Endothelial cell of umbilical vein (primary cell): Measurements from ENCODE around the gene PLEKHH2. TPM values are rescaled to one million over a fixed set of nuclear protein-coding genes. Genes with fewer than 3 reads are reported as not detected.

Experiments
- BruUV-seq: library from RNA; stranded (reverse); fragments of 400-500 nt; replicated peaks from 2 replicates; lab custom pipeline; 2021; lab: Mats Ljungman, UMichigan
- CTCF ChIA-PET: fragments of 300-600, 350-600 bp; sonication (Branson Sonifier 250); formaldehyde crosslinking; loops from one replicate; lab custom pipeline; 2021; ENCODE audit warnings: antibody characterized with exemption, inconsistent platforms; lab: Charles Lee
- POLR2A ChIA-PET: fragments of 300-600, 350-600 bp; sonication (Branson Sonifier 250); formaldehyde crosslinking; loops from one replicate; lab custom pipeline; 2021; ENCODE audit warnings: antibody characterized with exemption, inconsistent platforms; lab: Charles Lee
- DNase-seq: peaks from one replicate; pipeline ENCODE4 v3.0.0-alpha.2; 2011; ENCODE audit warnings: low read depth, low spot score
- FAIRE-seq: peaks from 2 replicates; lab custom pipeline; 2011; peaks lifted over from hg19 to GRCh38; lab: Jason Lieb, UNC
- H2AFZ ChIP-seq: 2 replicates; pipeline ENCODE4 v1.6.0; 2012; ENCODE audit warnings: low read depth, low read length, control low read depth, inconsistent platforms
- H3K27ac ChIP-seq: 2 replicates; pipeline ENCODE4 v1.5.1; 2011; ENCODE audit warnings: low read depth, mild to moderate bottlenecking, control low read depth, low read length, moderate library complexity; ENCODE audit not compliant: insufficient read depth
- H3K27me3 ChIP-seq, 2 experiments: 2 replicates each; pipeline versions ENCODE4 v1.6.0 to v1.6.1; 2011; ENCODE audit warnings: low read length in 2 of 2, mixed read lengths in 1 of 2; ENCODE audit not compliant: control insufficient read depth in 2 of 2, insufficient read depth in 2 of 2
- H3K36me3 ChIP-seq, 2 experiments: 2 replicates in 1 of 2; 3 replicates in 1 of 2; pipeline ENCODE4 v1.5.1; 2011; ENCODE audit warnings: low read length in 2 of 2, mild to moderate bottlenecking in 1 of 2, moderate library complexity in 1 of 2; ENCODE audit not compliant: control insufficient read depth in 2 of 2, insufficient read depth in 2 of 2; ENCODE audit errors: extremely low read depth in 1 of 2
- H3K4me1 ChIP-seq: 3 replicates; pipeline ENCODE4 v1.5.1; 2011; ENCODE audit warnings: mild to moderate bottlenecking, low read length; ENCODE audit not compliant: control insufficient read depth, insufficient read depth; ENCODE audit errors: extremely low read depth
- H3K4me2 ChIP-seq: 2 replicates; pipeline ENCODE4 v1.6.1; 2011; ENCODE audit warnings: low read length, control low read depth, mixed read lengths; ENCODE audit not compliant: insufficient read depth
- H3K4me3 ChIP-seq, 3 experiments: fragments of 200-600 bp in 1 of 3; sonication (generic), shearing (Covaris generic) in 1 of 3; replicated peaks in 1 of 3; 2 replicates each; pipeline ENCODE4 v1.5.1; 2011 to 2016; ENCODE audit warnings: control low read depth in 3 of 3, low read length in 3 of 3, mild to moderate bottlenecking in 2 of 3, inconsistent platforms in 1 of 3, low read depth in 1 of 3, moderate library complexity in 1 of 3; ENCODE audit not compliant: insufficient read depth in 1 of 3
- H3K79me2 ChIP-seq: 2 replicates; pipeline ENCODE4 v1.6.0; 2012; ENCODE audit warnings: low read length, inconsistent platforms; ENCODE audit not compliant: control insufficient read depth, insufficient read depth
- H3K9ac ChIP-seq: replicated peaks from 2 replicates; pipeline ENCODE3; 2011; ENCODE audit warnings: low read length, control low read depth; ENCODE audit not compliant: insufficient read depth; ENCODE audit errors: extremely low read depth
- H3K9me1 ChIP-seq: replicated peaks from 3 replicates; pipeline ENCODE4 v1.6.0; 2011; ENCODE audit warnings: mild to moderate bottlenecking, low read length; ENCODE audit not compliant: control insufficient read depth, insufficient read depth; ENCODE audit errors: extremely low read depth
- H3K9me3 ChIP-seq: replicated peaks from 2 replicates; pipeline ENCODE4 v1.5.1; 2012; ENCODE audit warnings: low read length, inconsistent platforms; ENCODE audit not compliant: control insufficient read depth, insufficient read depth
- H4K20me1 ChIP-seq: replicated peaks from 2 replicates; pipeline ENCODE3; 2011; ENCODE audit warnings: mild to moderate bottlenecking, low read length; ENCODE audit not compliant: control insufficient read depth, insufficient read depth; ENCODE audit errors: extremely low read depth
- EZH2 ChIP-seq: IDR thresholded peaks from 2 replicates; pipeline ENCODE4 v1.6.1; 2012; ENCODE audit warnings: borderline replicate concordance, low read depth, mild to moderate bottlenecking, moderate library complexity, low read length, inconsistent platforms; ENCODE audit not compliant: severe bottlenecking
- FOS ChIP-seq: IDR thresholded peaks from 2 replicates; pipeline ENCODE4 v1.6.1; 2011; ENCODE audit warnings: mild to moderate bottlenecking, low read length, moderate library complexity, borderline replicate concordance; ENCODE audit not compliant: insufficient read depth
- GATA2 ChIP-seq: IDR thresholded peaks from 2 replicates; pipeline ENCODE4 v1.7.0; 2011; ENCODE audit warnings: low read depth, mild to moderate bottlenecking, moderate library complexity, mixed read lengths, low read length; ENCODE audit not compliant: insufficient read length, insufficient read depth
- JUN ChIP-seq: IDR thresholded peaks from 2 replicates; pipeline ENCODE4 v1.6.1; 2011; ENCODE audit warnings: borderline replicate concordance, low read depth; ENCODE audit not compliant: insufficient read length, insufficient read depth
- MYC ChIP-seq: IDR thresholded peaks from one replicate; pipeline ENCODE4 v1.6.1; 2011; ENCODE audit warnings: mild to moderate bottlenecking, low read depth, low read length
- POLR2A ChIP-seq: IDR thresholded peaks from 2 replicates; pipeline ENCODE4 v1.6.1; 2012; ENCODE audit warnings: low read depth, mild to moderate bottlenecking, control low read depth, low read length
- POLR2AphosphoS5 ChIP-seq: IDR thresholded peaks from 2 replicates; pipeline ENCODE4 v1.6.1; 2012; ENCODE audit warnings: low read depth, mild to moderate bottlenecking, control low read depth, low read length, moderate library complexity; ENCODE audit not compliant: insufficient read depth
- dilution Hi-C: fragments of 300-500 bp; cut with MboI; formaldehyde crosslinking; loops from one replicate; pipeline ENCODE4 v1.15.0; 2019; ENCODE audit warnings: low sequenced_read_pairs; ENCODE audit not compliant: extremely low pct_ligation_motif_present
- intact Hi-C: fragments of 100-400 bp; cut with micrococcal nuclease; formaldehyde crosslinking; loops from one replicate; pipeline ENCODE4 v1.10.0; 2022
- polyA plus RNA-seq, 4 experiments: library from polyadenylated mRNA; depleted of rRNA in 3 of 4; stranded (reverse) in 3 of 4; unstranded in 1 of 4; fragments of >200 nt; gene quantifications; 2 replicates each; pipeline versions ENCODE4 v1.2.1 to v1.2.3, GENCODE V29; 2011 to 2012; ENCODE audit warnings: missing spikeins in 1 of 4
- total RNA-seq: library from RNA; stranded (reverse); gene quantifications from 2 replicates; pipeline ENCODE4 v1.2.3, GENCODE V29; 2021
- TF ChIP-seq, protein P1 (sequence below): IDR thresholded peaks from 2 replicates; pipeline ENCODE4 v1.6.1; 2011; ENCODE audit not compliant: insufficient read depth, insufficient read length
- TF ChIP-seq, protein P2 (sequence below), 2 donors: IDR thresholded peaks; 1 replicate in 1 of 2; 2 replicates in 1 of 2; pipeline ENCODE4 v1.5.1; 2011; ENCODE audit warnings: low read length in 2 of 2, mild to moderate bottlenecking in 2 of 2, moderate library complexity in 2 of 2, control low read depth in 1 of 2, inconsistent platforms in 1 of 2, low read depth in 1 of 2; ENCODE audit not compliant: insufficient read depth in 1 of 2; ENCODE audit errors: extremely low read depth in 1 of 2

The PLEKHH2 gene
- total and polyA plus RNA-seq, 2 donors (not counting 3 experiments of a cell fraction or from before 2014, with no cell fraction given): 0.41 to 0.58 TPM

DNA sequence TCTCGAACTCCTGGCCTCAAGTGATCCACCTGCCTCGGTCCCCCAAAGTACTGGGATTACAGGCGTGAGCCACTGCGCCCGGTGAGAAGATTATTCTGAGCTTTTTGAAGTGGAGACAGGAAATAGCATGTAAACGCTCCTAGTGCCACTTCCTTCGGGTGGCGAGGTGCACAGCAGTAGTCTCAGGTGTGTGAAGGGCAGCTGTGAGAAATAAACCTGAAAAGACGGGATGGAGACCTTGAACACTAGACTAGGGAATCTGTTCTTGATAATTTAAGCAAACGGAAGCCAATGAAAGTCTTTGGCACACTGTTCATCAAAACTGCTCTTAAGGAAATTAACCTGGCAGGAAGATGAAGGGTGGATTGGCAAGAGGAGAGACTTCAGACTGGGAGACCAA, 439 bp upstream of the PLEKHH2 start:
- Histone ChIP-seq H2AFZ (peak overlapping the region; percentile 75), H3K27ac (no peak overlapping the region), H3K27me3 (peaks cover 10 to 22% of the 10 kb centered on the region in 2 experiments), H3K36me3 (no peaks in the 10 kb centered on the region), H3K4me2 (peak overlapping the region; percentile 40), H3K4me3 (peak overlapping the region in 2 of 3 experiments; percentile 52 to 92), H3K9me3 (no peaks in the 10 kb centered on the region), H4K20me1 (no peaks in the 10 kb centered on the region), H3K9ac (no peak overlapping the region), H3K9me1 (no peaks in the 10 kb centered on the region), H3K79me2 (no peaks in the 10 kb centered on the region), H3K4me1 (peaks cover 11% of the 10 kb centered on the region)
- BruUV-seq: no TSS peak
- ChIA-PET POLR2A (interaction anchor here (0.5 to 1.0 kb wide), 2 partner anchors 245 to 1324 kb away, joined by 3 to 5 read pairs; no protein-coding TSS in a partner anchor), CTCF (interaction anchor here (1.0 kb wide), 1 partner anchor 32 kb away, joined by 6 read pairs; no protein-coding TSS in a partner anchor)
- intact Hi-C loops (no loop called here), dilution Hi-C loops (no loop called here)
- TF ChIP-seq EZH2 (no peak), MYC (no peak), POLR2A (no peak), POLR2AphosphoS5 (no peak), FOS (no peak), GATA2 (no peak), JUN (no peak)
- TF ChIP-seq, protein P1, sequence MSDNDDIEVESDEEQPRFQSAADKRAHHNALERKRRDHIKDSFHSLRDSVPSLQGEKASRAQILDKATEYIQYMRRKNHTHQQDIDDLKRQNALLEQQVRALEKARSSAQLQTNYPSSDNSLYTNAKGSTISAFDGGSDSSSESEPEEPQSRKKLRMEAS: no peak
- TF ChIP-seq, protein P2, sequence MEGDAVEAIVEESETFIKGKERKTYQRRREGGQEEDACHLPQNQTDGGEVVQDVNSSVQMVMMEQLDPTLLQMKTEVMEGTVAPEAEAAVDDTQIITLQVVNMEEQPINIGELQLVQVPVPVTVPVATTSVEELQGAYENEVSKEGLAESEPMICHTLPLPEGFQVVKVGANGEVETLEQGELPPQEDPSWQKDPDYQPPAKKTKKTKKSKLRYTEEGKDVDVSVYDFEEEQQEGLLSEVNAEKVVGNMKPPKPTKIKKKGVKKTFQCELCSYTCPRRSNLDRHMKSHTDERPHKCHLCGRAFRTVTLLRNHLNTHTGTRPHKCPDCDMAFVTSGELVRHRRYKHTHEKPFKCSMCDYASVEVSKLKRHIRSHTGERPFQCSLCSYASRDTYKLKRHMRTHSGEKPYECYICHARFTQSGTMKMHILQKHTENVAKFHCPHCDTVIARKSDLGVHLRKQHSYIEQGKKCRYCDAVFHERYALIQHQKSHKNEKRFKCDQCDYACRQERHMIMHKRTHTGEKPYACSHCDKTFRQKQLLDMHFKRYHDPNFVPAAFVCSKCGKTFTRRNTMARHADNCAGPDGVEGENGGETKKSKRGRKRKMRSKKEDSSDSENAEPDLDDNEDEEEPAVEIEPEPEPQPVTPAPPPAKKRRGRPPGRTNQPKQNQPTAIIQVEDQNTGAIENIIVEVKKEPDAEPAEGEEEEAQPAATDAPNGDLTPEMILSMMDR (IDR thresholded peaks at IDR 0.05; ENCODE audit: extremely low read depth in 1 of 2, insufficient read depth in 1 of 2, low read depth in 1 of 2, low read length in 2 of 2): no peak
- FAIRE-seq: no peak
- DNase-seq: no peak
